ENCODE measurements around the gene GEMIN7.

The GEMIN7 gene

DNA sequence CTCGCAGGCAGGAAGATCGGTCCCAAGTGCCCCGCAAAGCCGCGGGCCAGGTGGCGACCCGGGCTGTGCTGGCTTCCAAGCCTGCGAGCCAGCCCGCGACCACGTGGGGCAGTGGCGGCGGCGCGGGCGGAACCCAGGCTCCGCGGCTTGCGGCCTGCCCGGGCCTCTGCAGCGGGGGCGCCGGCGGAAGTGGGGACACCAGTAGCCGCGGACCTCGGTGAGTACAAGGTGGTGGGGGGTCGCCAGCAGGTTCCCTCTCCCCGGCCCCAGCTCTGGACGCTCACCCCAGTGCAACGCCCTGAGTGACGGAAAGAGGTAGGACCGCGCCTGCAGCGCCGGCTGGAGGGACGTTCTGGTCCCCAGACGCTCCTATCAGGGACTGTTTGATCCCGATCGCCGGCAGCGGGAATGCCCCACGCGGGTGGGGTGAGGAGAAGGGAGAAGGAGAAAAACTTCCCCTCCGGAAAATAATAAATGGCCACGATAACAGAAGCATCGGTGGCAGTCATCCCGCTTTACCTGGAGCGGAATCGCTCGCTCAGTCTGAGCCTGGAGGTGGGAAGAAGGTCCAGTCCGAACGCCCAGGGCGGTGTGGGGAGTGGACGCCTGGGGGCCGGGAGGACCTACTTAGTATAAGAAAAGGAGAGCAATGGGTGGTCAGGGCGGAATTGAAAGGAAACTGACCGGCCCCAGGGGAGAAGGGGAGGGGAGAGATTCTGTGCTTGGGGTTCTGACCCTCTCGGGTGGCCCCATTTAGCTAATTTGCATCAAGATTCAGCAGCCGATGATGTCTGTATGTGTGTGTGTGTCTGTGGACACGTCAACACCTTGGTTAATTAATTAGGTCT, at the start of gene GEMIN7:
GEMIN7 (plus strand) TSS at position 198 of the 848 bp plus-strand sequence. CDS start 10,855 bp downstream, outside the sequence.
- TF ChIP-seq, protein P1, sequence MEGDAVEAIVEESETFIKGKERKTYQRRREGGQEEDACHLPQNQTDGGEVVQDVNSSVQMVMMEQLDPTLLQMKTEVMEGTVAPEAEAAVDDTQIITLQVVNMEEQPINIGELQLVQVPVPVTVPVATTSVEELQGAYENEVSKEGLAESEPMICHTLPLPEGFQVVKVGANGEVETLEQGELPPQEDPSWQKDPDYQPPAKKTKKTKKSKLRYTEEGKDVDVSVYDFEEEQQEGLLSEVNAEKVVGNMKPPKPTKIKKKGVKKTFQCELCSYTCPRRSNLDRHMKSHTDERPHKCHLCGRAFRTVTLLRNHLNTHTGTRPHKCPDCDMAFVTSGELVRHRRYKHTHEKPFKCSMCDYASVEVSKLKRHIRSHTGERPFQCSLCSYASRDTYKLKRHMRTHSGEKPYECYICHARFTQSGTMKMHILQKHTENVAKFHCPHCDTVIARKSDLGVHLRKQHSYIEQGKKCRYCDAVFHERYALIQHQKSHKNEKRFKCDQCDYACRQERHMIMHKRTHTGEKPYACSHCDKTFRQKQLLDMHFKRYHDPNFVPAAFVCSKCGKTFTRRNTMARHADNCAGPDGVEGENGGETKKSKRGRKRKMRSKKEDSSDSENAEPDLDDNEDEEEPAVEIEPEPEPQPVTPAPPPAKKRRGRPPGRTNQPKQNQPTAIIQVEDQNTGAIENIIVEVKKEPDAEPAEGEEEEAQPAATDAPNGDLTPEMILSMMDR (IDR thresholded peaks at IDR 0.05; ENCODE audit: insufficient read depth, low read depth, low read length, missing control alignments), result peak; percentile 23
- peak within 1 kb of the TSS; percentile 74 for H3K4me3 ChIP-seq (ENCODE audit: low read depth, low read length)
- peak; percentile 92 for DNase-seq (ENCODE audit: low read depth)

DNA sequence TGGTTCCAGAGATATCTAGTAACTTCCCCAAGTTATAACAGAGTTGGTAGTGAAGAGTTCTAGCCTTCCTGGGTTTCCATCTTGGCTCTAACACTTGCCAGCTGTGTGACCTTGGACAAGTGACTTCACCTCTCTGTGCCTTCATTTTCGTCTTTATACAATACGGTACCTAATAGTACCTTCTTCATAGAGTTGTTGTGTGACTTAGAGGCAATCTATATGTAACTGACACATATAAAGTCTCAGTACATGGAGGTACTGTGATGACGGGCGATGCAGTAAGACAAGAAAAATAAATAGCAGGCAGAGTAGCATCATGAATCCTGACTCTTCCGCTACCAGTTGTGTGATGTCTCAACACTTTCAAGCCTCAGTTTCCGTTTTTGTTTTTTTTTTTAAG, 48.2 kb upstream of the GEMIN7 start:
- no peak for DNase-seq (ENCODE audit: low read depth)
- TF ChIP-seq, protein P1 (IDR thresholded peaks at IDR 0.05; ENCODE audit: insufficient read depth, low read depth, low read length, missing control alignments), result no peak
- H3K4me3 ChIP-seq (ENCODE audit: low read depth, low read length), result no peak overlapping the region

GRCh38 chr19:45032421-45032820, 46.6 kb upstream of the GEMIN7 start:
- DNase-seq (ENCODE audit: low read depth), result no peak
- TF ChIP-seq, protein P1 (IDR thresholded peaks at IDR 0.05; ENCODE audit: insufficient read depth, low read depth, low read length, missing control alignments), result no peak

DNA sequence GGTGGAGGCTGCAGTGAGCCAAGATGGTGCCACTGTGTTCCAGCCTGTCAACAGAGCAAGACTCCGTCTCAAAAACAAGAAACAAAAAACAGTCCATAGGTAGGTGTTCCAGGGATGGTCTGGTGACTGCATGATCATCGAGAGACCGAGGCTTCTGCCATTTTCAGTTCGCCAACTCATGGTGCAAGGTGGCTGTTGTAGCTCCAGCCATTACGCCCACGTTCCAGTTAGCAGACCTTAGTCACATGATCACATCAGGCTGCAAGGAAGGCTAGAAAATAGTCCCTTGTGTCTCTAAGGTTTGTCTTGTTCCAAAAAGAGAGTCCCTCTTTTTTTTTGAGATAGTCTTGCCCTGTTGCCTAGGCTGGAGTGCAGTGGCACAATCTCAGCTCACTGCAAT, 43.3 kb upstream of the GEMIN7 start:
- DNase-seq (ENCODE audit: low read depth), result no peak
- TF ChIP-seq, protein P1 (IDR thresholded peaks at IDR 0.05; ENCODE audit: insufficient read depth, low read depth, low read length, missing control alignments), result no peak
- no peak overlapping the region for H3K4me3 ChIP-seq (ENCODE audit: low read depth, low read length)

More at GRCh38 chr19:45032421-45032820, 46.6 kb upstream of the GEMIN7 start:
- H3K4me3 ChIP-seq (ENCODE audit: low read depth, low read length), result no peak overlapping the region

GRCh38 chr19:45037393-45038169, 41.5 kb upstream of the GEMIN7 start:
- no peak overlapping the region for H3K4me3 ChIP-seq (ENCODE audit: low read depth, low read length)
- TF ChIP-seq, protein P1 (IDR thresholded peaks at IDR 0.05; ENCODE audit: insufficient read depth, low read depth, low read length, missing control alignments), result no peak
- no peak for DNase-seq (ENCODE audit: low read depth)

DNA sequence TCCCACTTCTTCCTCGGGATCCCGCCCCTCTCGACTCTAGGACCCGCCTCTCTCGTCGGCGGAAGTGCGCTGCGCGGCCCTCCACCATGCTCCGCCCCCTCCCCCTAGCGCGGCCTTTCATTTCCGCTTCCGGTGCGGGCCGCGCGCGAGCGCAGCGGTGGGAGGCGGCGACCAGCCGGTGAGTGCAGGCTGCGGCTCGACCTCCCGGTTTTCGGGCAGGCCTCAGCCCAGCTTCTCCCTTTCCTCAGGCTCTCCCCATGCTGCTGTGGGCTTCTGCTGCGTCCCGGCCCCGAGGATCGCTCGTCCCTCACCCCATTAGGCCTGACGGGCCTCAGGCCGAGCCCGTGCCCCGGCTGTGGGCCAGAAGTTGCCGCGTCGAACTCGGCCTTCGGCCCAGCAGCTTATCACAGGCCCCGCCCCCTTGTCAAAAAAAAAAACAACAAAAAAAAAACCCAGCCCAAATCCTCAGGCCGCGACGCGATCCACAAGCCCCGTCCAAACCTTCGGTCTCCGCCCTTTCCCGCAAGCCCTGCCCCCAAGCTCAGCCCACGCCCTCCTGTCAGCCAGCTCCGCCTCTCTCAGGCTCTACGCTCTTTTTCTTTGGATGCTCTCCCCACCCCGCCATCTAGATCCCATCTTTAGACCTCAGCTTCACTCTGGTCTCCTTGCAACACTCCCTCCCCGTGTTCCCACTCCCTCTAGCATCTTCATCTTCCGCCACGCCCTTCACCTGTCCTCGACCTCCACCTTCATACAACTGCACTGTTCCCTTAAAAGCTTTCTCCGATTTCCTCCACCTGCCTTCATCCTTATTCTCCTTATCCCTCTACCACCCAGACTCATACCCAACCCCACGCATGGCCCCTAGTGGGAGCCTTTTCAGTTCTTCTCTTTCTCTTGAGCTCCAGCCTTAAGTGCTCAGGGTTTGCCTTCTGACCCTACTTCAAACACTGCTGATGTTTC, 39.8 kb upstream of the GEMIN7 start, which contains the start of gene CLASRP:
CLASRP (plus strand) TSS at position 115 of the 963 bp plus-strand sequence. CDS start 1,168 bp downstream, outside the sequence.
- TF ChIP-seq, protein P1 (IDR thresholded peaks at IDR 0.05; ENCODE audit: insufficient read depth, low read depth, low read length, missing control alignments), result no peak
- peak; percentile 91 for DNase-seq (ENCODE audit: low read depth)
- peak within 1 kb of the TSS; percentile 66 for H3K4me3 ChIP-seq (ENCODE audit: low read depth, low read length)

Measured in GM12865 (cell line).